Bladder microvascular endothelial cell (primary cell): ENCODE results near the gene CTSV. TPM values are rescaled to one million over a fixed set of nuclear protein-coding genes. Genes with fewer than 3 reads are reported as not detected.

Source experiments
- total RNA-seq: library from RNA; depleted of rRNA; stranded (reverse); fragments of >200 nt; gene quantifications from 2 replicates; pipeline ENCODE4 v1.2.3, GENCODE V29; 2014

The CTSV gene
- total RNA-seq, result 0.76 and 0.97 TPM in 2 replicates

GRCh38 chr9:97038611-97039513 is at the start of gene CTSV:
Gene CTSV (minus strand): TSS chr9:97039142. CDS start chr9:97038043, 1,099 bp downstream.

Other genes starting within 250 kb of the CTSV start
- 1.8 and 4.7 TPM in 2 replicates for gene ZNF782, start 184.6 kb downstream of the CTSV start, total RNA-seq
- gene NUTM2G, start 110.3 kb downstream of the CTSV start, total RNA-seq, result not detected in 2 replicates